ENCODE data around the gene LETMD1.
A peak's percentile ranks its signal among the peaks of the same experiment; 100 is the strongest.
"Not testable (repeated sequence)": the region's sequence is repeated elsewhere in the genome, so short reads cannot be mapped to it uniquely, and the experiment has no call there.

The LETMD1 gene

GRCh38 chr12:51047655-51048540, at the start of gene LETMD1:
LETMD1 (plus strand) TSS chr12:51048327; CDS start chr12:51048357, 30 bp downstream.
- DNase-seq: peak; percentile 84 to 99 (median 96)

- DNase-seq: no peak
These were observed 49.0 kb upstream of the LETMD1 start for GRCh38 chr12:50999093-50999492.

DNA sequence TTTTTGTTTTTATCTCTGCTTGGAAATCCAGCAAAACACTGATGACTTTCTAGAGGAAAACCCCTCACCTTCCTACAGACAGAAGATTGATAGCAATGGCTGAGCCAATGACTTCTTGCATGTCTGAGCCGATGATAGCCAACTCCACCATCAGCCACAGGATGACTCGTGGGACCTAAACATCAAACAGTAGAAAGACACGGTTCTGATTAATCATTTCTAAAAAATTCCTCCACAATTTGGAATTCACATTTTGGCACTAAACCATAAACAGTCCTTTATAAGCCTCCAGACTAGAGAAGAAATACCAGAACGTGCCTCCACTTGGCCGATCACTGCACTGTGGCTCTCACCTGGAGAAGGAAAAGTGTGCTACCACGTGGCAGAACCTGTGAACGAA, 47.9 kb upstream of the LETMD1 start:
- no peak for DNase-seq

GRCh38 chr12:51001799-51002198, 46.3 kb upstream of the LETMD1 start:
- DNase-seq: no peak

- peak in 2 of 56 donors; percentile 9 to 13 for DNase-seq
These were observed 43.6 kb upstream of the LETMD1 start for GRCh38 chr12:51004504-51004903.

- DNase-seq: no peak
These were observed 43.1 kb upstream of the LETMD1 start for GRCh38 chr12:51005030-51005429.

DNA sequence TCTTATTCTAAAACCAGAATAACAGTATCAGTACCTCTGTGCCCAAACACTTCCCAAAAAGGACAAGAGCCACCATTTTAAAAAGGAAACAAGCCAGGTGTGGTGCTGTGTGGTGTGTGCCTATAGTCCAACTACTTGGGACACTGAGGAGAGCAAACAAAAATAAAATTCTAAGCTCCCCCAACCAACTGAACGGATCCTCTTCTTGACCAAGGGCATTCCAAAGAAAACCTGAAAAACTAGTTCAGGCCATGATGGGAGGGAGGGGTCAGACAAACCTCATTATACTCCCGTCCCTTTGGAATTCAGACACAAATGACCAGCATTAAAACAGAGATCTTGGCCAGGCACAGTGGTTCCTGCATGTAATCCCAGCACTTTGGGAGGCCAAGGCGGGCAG, 42.5 kb upstream of the LETMD1 start:
- no peak for DNase-seq

DNA sequence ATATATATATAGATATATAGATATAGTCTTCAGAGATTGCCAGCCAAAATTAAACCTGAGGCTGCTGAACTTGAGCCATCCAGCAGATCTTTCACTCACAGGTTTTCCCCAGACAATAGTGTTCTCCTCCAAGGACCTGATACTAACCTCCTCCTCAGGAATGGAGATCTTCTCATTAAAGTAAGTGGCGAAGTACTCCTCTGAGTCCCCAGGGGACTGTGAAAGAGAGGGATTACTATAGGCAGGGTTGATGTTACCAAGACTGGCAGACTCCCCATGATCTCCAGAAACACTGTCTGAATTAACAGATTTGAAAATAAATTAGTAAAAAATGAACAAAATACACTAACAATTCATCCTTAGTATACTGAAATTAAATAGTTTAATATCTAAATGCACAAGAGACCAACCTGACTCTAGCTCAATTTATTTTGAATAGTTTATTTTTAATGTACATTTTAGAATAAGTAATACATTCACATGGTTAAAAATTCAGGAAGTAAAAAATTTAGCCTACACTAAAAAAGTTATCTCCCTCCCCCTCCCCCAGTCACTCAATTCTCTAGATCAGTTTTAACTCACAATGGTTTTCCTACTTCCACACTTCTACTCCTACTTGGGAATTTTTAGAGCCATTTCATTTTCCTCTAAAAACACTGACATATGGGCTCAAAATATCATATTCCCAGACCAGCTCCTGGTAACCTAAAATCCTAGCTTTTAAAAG, 39.6 kb upstream of the LETMD1 start:
- DNase-seq: no peak

DNA sequence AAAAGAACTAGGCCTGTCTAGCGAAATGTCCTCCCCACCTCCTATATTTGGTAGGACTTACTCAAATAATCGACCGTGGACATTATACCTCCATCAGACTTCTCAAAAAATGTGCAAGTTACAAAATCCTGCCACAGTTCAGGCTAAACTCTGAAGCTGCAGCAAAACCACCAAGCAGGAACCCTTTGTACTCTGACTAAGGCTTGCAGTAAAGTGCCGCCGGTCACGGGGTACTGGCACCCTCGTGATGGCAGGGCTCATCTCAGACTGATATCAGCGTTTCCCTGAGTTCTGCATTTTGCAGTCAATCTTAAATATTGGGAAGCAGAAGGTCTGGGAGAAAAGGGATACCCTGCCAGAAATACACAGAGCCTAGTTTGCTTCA, 39.1 kb upstream of the LETMD1 start:
- DNase-seq: peak in 54 of 56 donors; percentile 24 to 92 (median 76)

GRCh38 chr12:51011955-51012354, 36.2 kb upstream of the LETMD1 start:
- DNase-seq: peak in 1 of 56 donors; percentile 26

DNA sequence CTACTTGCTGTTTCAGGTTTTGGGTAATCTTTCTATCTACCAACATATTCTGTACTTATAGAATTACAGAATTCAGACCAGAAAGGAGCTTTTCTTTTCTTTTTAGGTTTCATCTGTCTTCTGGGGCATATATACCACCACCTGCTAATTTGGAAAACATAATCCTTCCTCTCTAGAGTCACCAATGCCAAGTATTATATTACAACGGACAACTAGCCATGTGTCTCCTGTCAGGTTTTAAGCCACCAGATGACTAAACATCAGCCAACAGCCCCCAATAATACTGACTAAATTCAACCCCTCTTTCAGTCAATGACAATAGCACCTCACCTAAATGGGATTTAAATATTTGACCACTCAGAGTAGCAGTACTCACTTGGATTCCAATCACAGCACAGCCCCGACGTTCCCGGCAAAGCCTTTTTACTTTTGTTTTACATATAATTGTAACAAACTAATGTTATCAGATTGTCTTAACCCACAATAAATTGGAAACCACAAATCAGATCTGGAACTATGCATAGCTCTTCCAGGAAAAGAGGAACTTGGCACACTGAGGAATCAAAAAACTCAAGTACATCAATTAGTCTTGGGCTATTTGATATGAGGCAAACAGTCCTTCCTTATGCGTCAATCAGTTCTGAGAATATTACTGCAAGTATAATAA, 35.4 kb upstream of the LETMD1 start:
- no peak for DNase-seq

- DNase-seq: no peak
These were observed 34.7 kb upstream of the LETMD1 start for GRCh38 chr12:51013441-51013840.

DNA sequence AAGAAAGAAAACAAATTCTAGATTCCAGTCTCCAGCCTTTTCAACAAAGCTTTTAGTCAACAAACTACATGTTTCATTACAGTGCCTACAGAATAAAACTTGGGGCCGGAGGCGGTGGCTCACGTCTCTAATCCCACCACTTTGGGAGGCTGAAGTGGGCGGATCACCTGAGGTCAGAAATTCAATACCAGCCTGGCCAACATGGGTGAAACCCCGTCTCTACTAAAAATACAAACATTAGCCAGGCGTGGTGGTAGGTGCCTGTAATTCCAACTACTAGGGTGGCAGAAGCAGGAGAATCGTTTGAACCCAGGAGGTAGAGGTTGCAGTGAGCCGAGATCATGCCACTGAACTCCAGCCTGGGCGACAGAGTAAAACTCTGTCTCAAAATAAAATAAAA, 33.7 kb upstream of the LETMD1 start:
- DNase-seq: not testable (repeated sequence)

DNA sequence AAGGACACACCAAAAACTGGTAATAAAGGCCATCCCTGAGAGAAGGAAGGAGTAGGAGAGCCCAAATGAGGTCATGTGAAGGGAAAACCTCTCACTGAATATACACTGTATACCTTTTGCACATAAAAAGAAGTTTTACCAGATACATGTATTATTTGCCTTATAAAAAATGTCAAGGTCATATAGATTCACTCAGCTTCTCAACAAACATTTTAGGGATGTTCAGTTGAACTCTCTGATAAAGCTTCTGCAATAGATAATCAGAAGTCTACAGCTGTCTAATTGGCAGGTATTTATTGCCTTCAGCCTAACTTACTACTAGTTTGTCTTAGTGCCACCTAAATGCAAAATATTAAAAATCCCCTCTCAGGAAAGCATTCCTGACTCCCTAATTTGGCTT, 30.7 kb upstream of the LETMD1 start:
- no peak for DNase-seq

DNA sequence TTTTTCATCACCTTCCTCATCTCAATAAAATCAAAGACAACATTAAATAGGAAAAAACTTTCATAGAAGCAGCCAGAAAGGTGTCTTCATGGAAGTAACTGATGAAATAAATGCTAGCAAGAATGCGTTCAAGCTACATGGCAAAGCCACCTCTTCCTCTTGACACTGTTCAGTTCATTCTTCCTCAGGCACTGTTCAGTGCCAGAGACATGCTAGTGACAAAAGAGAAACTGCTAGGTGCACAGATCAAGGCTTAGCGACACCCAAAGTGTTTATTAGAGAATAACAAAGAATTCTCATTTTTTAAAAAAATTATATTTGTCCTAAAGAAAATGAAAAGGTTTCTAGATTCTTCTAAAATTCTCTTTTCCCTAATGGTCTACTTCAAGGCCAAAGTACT, 29.2 kb upstream of the LETMD1 start:
- no peak for DNase-seq

- DNase-seq: no peak
These were observed 28.2 kb upstream of the LETMD1 start for GRCh38 chr12:51019927-51020326.

GRCh38 chr12:51020448-51021182, 27.5 kb upstream of the LETMD1 start:
- DNase-seq: peak in 9 of 56 donors; percentile 8 to 63 (median 27)

DNA sequence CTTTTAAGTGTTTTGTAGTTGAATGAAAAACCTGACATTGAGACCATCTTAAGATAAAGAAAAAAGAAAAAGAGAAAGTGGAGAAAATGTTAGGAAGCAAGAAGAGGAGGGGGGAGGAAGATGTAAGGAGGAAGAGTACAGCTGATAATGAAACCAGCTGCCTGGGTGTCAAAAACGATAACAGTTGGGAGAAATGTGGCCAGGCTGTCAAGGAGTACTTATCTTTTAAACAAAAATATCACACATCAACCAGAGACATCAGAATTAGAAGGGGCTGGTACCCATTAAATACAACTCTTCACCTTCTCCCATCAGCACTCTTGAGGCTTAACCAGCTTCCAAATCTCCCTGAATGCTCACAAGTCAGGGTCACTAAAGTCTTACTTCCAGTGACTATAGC, 26.4 kb upstream of the LETMD1 start:
- peak in 1 of 56 donors; percentile 3 for DNase-seq

- DNase-seq: no peak
These were observed 24.3 kb upstream of the LETMD1 start for GRCh38 chr12:51023625-51024382.

DNA sequence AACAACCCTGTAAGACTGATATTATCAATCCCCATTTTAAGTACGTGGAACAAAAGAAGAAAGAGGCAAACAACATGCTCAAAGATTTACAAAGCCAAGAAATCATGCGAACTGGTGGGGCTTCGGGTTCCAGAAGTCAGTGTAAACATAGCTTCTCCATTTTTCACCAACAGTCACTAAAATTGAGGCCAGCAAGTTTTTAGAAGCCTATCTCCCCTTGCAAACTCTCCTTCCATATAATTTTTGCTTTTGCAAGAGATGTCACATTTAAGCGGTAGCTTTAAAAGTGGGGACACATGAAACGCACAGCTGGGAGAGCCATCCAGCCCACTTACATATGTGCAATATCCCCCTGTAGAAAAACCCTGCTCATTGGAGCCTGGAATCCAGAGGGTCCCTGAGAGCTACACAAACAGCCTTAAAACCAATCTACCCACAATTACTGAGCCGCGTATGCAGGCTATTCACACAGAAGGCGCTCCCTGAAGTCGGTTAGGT, 22.7 kb upstream of the LETMD1 start:
- DNase-seq: peak in 5 of 56 donors; percentile 17 to 55 (median 44)

All from amygdala (tissue), 56 donors.